Fibroblast of lung (primary cell): ENCODE data around the gene COBL. TPM values are rescaled to one million over a fixed set of nuclear protein-coding genes. Genes with fewer than 3 reads are reported as not detected.
A peak's percentile ranks its signal among the peaks of the same experiment; 100 is the strongest.

Experiments
- DNase-seq, 2 donors: peaks; one replicate each; pipeline versions ENCODE4 v3.0.0 to v3.0.0-alpha.2; 2010; ENCODE audit warnings: low read depth in 2 of 2
- H2AFZ ChIP-seq: 2 replicates; pipeline ENCODE4 v1.5.1; 2012; ENCODE audit warnings: low read length, control low read depth, inconsistent platforms
- H3K27ac ChIP-seq: 2 replicates; pipeline ENCODE4 v1.5.1; 2011; ENCODE audit warnings: low read length, control low read depth; ENCODE audit not compliant: insufficient read depth
- H3K27me3 ChIP-seq: 2 replicates; pipeline ENCODE4 v1.5.1; 2011; ENCODE audit warnings: mild to moderate bottlenecking, low read length; ENCODE audit not compliant: control insufficient read depth, insufficient read depth
- H3K36me3 ChIP-seq: 2 replicates; pipeline ENCODE4 v1.5.1; 2011; ENCODE audit warnings: low read length; ENCODE audit not compliant: control insufficient read depth, insufficient read depth
- H3K4me1 ChIP-seq: 2 replicates; pipeline ENCODE4 v1.5.1; 2011; ENCODE audit warnings: low read length; ENCODE audit not compliant: control insufficient read depth, insufficient read depth; ENCODE audit errors: extremely low read depth
- H3K4me2 ChIP-seq: 2 replicates; pipeline ENCODE4 v1.5.1; 2011; ENCODE audit warnings: low read length, control low read depth; ENCODE audit not compliant: insufficient read depth; ENCODE audit errors: extremely low read depth
- H3K4me3 ChIP-seq, 4 experiments: fragments of 200-600 bp in 1 of 4; sonication (generic) in 1 of 4; replicated peaks in 1 of 4; 2 replicates each; pipeline ENCODE4 v1.5.1; 2011 to 2016; ENCODE audit warnings: low read length in 4 of 4, low read depth in 3 of 4, mild to moderate bottlenecking in 3 of 4, control low read depth in 2 of 4, inconsistent platforms in 1 of 4, mixed read lengths in 1 of 4; ENCODE audit not compliant: insufficient read depth in 1 of 4; ENCODE audit errors: control extremely low read depth in 1 of 4
- H3K79me2 ChIP-seq: 2 replicates; pipeline ENCODE4 v1.5.1; 2012; ENCODE audit warnings: mild to moderate bottlenecking, low read length, inconsistent platforms; ENCODE audit not compliant: control insufficient read depth, insufficient read depth
- H3K9ac ChIP-seq: 2 replicates; pipeline ENCODE4 v1.5.1; 2011; ENCODE audit warnings: mild to moderate bottlenecking, low read length, control low read depth; ENCODE audit not compliant: insufficient read depth
- H3K9me3 ChIP-seq: 2 replicates; pipeline ENCODE4 v1.5.1; 2012; ENCODE audit warnings: low read depth, low read length; ENCODE audit not compliant: control insufficient read depth, insufficient read depth
- H4K20me1 ChIP-seq: 2 replicates; pipeline ENCODE4 v1.5.1; 2011; ENCODE audit warnings: low read length; ENCODE audit not compliant: control insufficient read depth, insufficient read depth; ENCODE audit errors: extremely low read depth
- EZH2 ChIP-seq: IDR thresholded peaks from 2 replicates; pipeline ENCODE4 v1.5.1; 2012; ENCODE audit warnings: low read length, control low read depth, mild to moderate bottlenecking; ENCODE audit errors: missing control alignments
- polyA plus RNA-seq, 2 donors: library from polyadenylated mRNA; depleted of rRNA in 1 of 2; stranded (reverse) in 1 of 2; unstranded in 1 of 2; fragments of >200 nt; gene quantifications; 2 replicates each; pipeline ENCODE4 v1.2.1, GENCODE V29; 2011 to 2012; ENCODE audit warnings: missing spikeins in 1 of 2
- total RNA-seq: library from RNA; depleted of rRNA; stranded (reverse); fragments of >200 nt; gene quantifications from 2 replicates; pipeline ENCODE4 v1.2.1, GENCODE V29; 2014
- TF ChIP-seq, protein P1 (sequence below), 2 donors: IDR thresholded peaks in 1 of 2; conservative IDR thresholded peaks in 1 of 2; 1 replicate in 1 of 2; 2 replicates in 1 of 2; pipeline ENCODE4 v1.5.1; 2011 to 2012; ENCODE audit warnings: low read length in 2 of 2, control low read depth in 1 of 2, inconsistent platforms in 1 of 2, low read depth in 1 of 2, mild to moderate bottlenecking in 1 of 2

The COBL gene
- total and polyA plus RNA-seq, 2 donors (not counting 1 experiment from before 2014, with no cell fraction given): 0.10 to 0.33 TPM

DNA sequence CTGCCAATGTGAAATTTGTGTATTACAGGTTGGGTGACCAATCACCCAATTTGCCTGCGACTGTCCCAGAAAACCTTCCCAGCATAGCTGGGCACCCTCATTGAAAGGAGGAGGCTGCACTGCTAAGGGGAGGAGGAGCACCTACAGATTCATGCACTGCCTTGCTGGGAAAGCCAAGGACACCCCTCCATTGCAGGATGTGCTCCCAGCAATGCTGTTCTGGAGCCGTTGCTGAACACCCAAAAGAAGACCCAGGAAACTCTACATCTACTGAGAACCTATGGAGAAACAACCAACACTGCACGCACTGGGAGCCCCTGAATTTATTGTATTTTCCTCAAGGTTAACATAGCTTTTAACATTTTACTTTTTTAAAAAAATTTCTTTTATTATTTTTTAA is 295.7 kb downstream of the COBL start:
- Histone ChIP-seq H3K27me3 (no peaks in the 10 kb centered on the region), H3K9ac (no peak overlapping the region), H3K4me1 (no peaks in the 10 kb centered on the region), H3K4me2 (no peak overlapping the region), H3K27ac (no peak overlapping the region), H3K79me2 (no peaks in the 10 kb centered on the region), H3K36me3 (no peaks in the 10 kb centered on the region), H4K20me1 (no peaks in the 10 kb centered on the region), H3K4me3 (no peak overlapping the region), H3K9me3 (no peaks in the 10 kb centered on the region), H2AFZ (no peak overlapping the region)
- TF ChIP-seq, protein P1, sequence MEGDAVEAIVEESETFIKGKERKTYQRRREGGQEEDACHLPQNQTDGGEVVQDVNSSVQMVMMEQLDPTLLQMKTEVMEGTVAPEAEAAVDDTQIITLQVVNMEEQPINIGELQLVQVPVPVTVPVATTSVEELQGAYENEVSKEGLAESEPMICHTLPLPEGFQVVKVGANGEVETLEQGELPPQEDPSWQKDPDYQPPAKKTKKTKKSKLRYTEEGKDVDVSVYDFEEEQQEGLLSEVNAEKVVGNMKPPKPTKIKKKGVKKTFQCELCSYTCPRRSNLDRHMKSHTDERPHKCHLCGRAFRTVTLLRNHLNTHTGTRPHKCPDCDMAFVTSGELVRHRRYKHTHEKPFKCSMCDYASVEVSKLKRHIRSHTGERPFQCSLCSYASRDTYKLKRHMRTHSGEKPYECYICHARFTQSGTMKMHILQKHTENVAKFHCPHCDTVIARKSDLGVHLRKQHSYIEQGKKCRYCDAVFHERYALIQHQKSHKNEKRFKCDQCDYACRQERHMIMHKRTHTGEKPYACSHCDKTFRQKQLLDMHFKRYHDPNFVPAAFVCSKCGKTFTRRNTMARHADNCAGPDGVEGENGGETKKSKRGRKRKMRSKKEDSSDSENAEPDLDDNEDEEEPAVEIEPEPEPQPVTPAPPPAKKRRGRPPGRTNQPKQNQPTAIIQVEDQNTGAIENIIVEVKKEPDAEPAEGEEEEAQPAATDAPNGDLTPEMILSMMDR (conservative IDR thresholded peaks at IDR 0.05 in 1 of 2, IDR thresholded peaks at IDR 0.05 in 1 of 2; ENCODE audit: low read depth in 1 of 2, low read length in 2 of 2): no peak
- TF ChIP-seq EZH2: no peak
- no peak for DNase-seq

DNA sequence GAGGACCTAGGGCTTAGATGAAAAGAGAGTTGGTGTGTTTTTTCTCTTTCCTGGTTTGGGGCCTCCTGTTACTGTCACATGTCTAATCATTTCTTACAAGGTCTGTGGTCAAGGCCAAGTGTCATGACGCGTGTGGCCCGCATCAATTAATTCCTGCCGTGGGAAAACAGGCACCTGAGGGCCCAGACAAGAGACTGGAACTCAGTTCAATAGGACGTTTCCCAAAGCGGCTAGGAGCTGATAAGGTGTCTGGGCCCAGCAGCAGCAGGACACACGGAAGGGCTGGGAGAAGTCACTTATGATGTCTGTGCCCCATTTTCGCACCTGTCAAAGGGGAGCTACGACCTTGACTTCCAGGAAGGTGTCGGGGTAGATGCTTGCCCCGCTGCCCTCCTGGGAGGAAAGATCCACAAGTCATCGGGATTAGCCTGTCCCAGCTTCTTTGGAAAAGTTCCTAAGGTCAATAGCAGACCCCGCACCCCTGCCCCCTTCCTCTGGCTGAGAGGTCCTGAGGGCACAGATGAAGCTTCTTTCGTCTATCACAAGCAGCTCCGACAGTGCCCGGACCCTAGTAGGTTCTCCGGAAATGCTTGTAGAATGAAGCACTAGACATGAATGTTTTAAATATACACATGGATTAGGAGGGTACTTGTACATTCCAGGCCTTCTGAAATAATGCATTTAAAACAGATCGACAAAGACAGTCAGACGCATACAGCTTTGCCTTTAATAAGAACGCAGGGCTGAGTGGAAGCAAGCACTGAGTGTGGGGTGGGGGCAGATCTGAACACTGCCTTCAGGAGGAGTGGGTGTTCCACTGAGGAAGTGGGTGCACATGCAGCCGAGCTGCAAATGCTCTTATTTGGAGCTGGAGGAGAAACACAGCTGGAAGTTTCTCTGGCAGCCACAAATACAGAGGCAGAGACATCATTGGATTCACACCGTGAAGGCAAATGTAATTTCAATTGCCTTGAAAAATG is 296.4 kb downstream of the COBL start:
- no peaks in the 10 kb centered on the region for H3K36me3 ChIP-seq
- H3K9ac ChIP-seq: no peak overlapping the region
- H3K27me3 ChIP-seq: no peaks in the 10 kb centered on the region
- TF ChIP-seq EZH2: no peak
- TF ChIP-seq, protein P1 (conservative IDR thresholded peaks at IDR 0.05 in 1 of 2, IDR thresholded peaks at IDR 0.05 in 1 of 2; ENCODE audit: low read depth in 1 of 2, low read length in 2 of 2): no peak
- no peaks in the 10 kb centered on the region for H3K79me2 ChIP-seq
- peak in 1 of 2 donors; percentile 32 for DNase-seq
- H3K4me1 ChIP-seq: no peaks in the 10 kb centered on the region
- no peak overlapping the region for H3K27ac ChIP-seq
- H2AFZ ChIP-seq: no peak overlapping the region
- no peaks in the 10 kb centered on the region for H3K9me3 ChIP-seq
- H4K20me1 ChIP-seq: no peaks in the 10 kb centered on the region
- H3K4me3 ChIP-seq: no peak overlapping the region
- H3K4me2 ChIP-seq: no peak overlapping the region

DNA sequence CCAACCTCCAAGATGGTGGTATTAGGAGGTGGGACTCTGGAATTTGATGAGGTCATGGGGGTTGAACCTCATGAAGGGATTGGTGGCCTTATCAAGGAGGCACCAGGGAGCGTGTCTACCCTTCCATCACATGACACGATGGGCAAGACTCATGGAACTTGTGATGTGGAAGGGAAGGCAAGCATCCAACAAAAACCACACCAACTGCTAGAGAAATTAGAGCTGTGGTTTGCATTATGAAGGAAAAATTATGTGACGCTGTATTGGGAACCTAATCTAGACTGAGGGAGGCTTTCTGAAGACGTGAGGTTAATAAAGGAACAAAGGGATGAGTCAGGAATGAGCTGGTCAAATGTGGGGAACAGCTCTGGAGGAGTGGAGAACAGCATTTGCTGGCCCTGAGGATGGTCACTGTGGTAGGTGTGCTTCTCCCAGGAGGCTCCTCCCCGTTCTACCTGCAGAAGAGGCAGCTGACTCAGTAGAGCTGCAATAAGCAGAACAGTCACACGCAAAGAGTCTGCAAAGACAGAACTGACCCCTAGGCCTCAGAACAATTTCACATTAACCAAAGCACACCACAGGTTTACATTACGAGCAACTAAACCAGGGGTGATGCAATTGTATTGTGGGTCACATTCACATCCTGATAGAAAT is 297.3 kb downstream of the COBL start:
- no peak overlapping the region for H3K4me2 ChIP-seq
- H4K20me1 ChIP-seq: no peaks in the 10 kb centered on the region
- H3K79me2 ChIP-seq: no peaks in the 10 kb centered on the region
- no peak for TF ChIP-seq EZH2
- TF ChIP-seq, protein P1 (conservative IDR thresholded peaks at IDR 0.05 in 1 of 2, IDR thresholded peaks at IDR 0.05 in 1 of 2; ENCODE audit: low read depth in 1 of 2, low read length in 2 of 2): no peak
- DNase-seq: peak; percentile 67 to 97
- H3K4me1 ChIP-seq: no peaks in the 10 kb centered on the region
- no peak overlapping the region for H3K4me3 ChIP-seq
- H3K9me3 ChIP-seq: no peaks in the 10 kb centered on the region
- no peaks in the 10 kb centered on the region for H3K36me3 ChIP-seq
- no peak overlapping the region for H2AFZ ChIP-seq
- H3K9ac ChIP-seq: no peak overlapping the region
- H3K27me3 ChIP-seq: no peaks in the 10 kb centered on the region
- H3K27ac ChIP-seq: no peak overlapping the region
